Endothelial cell of umbilical vein (primary cell): ENCODE data around the gene SLC24A3. TPM values are rescaled to one million over a fixed set of nuclear protein-coding genes. Genes with fewer than 3 reads are reported as not detected.

Source experiments
- BruUV-seq: library from RNA; stranded (reverse); fragments of 400-500 nt; replicated peaks from 2 replicates; lab custom pipeline; 2021; lab: Mats Ljungman, UMichigan
- CTCF ChIA-PET: fragments of 300-600, 350-600 bp; sonication (Branson Sonifier 250); formaldehyde crosslinking; loops from one replicate; lab custom pipeline; 2021; ENCODE audit warnings: antibody characterized with exemption, inconsistent platforms; lab: Charles Lee
- POLR2A ChIA-PET: fragments of 300-600, 350-600 bp; sonication (Branson Sonifier 250); formaldehyde crosslinking; loops from one replicate; lab custom pipeline; 2021; ENCODE audit warnings: antibody characterized with exemption, inconsistent platforms; lab: Charles Lee
- DNase-seq: peaks from one replicate; pipeline ENCODE4 v3.0.0-alpha.2; 2011; ENCODE audit warnings: low read depth, low spot score
- FAIRE-seq: peaks from 2 replicates; lab custom pipeline; 2011; peaks lifted over from hg19 to GRCh38; lab: Jason Lieb, UNC
- H2AFZ ChIP-seq: 2 replicates; pipeline ENCODE4 v1.6.0; 2012; ENCODE audit warnings: low read depth, low read length, control low read depth, inconsistent platforms
- H3K27ac ChIP-seq: 2 replicates; pipeline ENCODE4 v1.5.1; 2011; ENCODE audit warnings: low read depth, mild to moderate bottlenecking, control low read depth, low read length, moderate library complexity; ENCODE audit not compliant: insufficient read depth
- H3K27me3 ChIP-seq, 2 experiments: 2 replicates each; pipeline versions ENCODE4 v1.6.0 to v1.6.1; 2011; ENCODE audit warnings: low read length in 2 of 2, mixed read lengths in 1 of 2; ENCODE audit not compliant: control insufficient read depth in 2 of 2, insufficient read depth in 2 of 2
- H3K36me3 ChIP-seq, 2 experiments: 2 replicates in 1 of 2; 3 replicates in 1 of 2; pipeline ENCODE4 v1.5.1; 2011; ENCODE audit warnings: low read length in 2 of 2, mild to moderate bottlenecking in 1 of 2, moderate library complexity in 1 of 2; ENCODE audit not compliant: control insufficient read depth in 2 of 2, insufficient read depth in 2 of 2; ENCODE audit errors: extremely low read depth in 1 of 2
- H3K4me1 ChIP-seq: 3 replicates; pipeline ENCODE4 v1.5.1; 2011; ENCODE audit warnings: mild to moderate bottlenecking, low read length; ENCODE audit not compliant: control insufficient read depth, insufficient read depth; ENCODE audit errors: extremely low read depth
- H3K4me2 ChIP-seq: 2 replicates; pipeline ENCODE4 v1.6.1; 2011; ENCODE audit warnings: low read length, control low read depth, mixed read lengths; ENCODE audit not compliant: insufficient read depth
- H3K4me3 ChIP-seq, 3 experiments: fragments of 200-600 bp in 1 of 3; sonication (generic), shearing (Covaris generic) in 1 of 3; replicated peaks in 1 of 3; 2 replicates each; pipeline ENCODE4 v1.5.1; 2011 to 2016; ENCODE audit warnings: control low read depth in 3 of 3, low read length in 3 of 3, mild to moderate bottlenecking in 2 of 3, inconsistent platforms in 1 of 3, low read depth in 1 of 3, moderate library complexity in 1 of 3; ENCODE audit not compliant: insufficient read depth in 1 of 3
- H3K79me2 ChIP-seq: 2 replicates; pipeline ENCODE4 v1.6.0; 2012; ENCODE audit warnings: low read length, inconsistent platforms; ENCODE audit not compliant: control insufficient read depth, insufficient read depth
- H3K9ac ChIP-seq: replicated peaks from 2 replicates; pipeline ENCODE3; 2011; ENCODE audit warnings: low read length, control low read depth; ENCODE audit not compliant: insufficient read depth; ENCODE audit errors: extremely low read depth
- H3K9me1 ChIP-seq: replicated peaks from 3 replicates; pipeline ENCODE4 v1.6.0; 2011; ENCODE audit warnings: mild to moderate bottlenecking, low read length; ENCODE audit not compliant: control insufficient read depth, insufficient read depth; ENCODE audit errors: extremely low read depth
- H3K9me3 ChIP-seq: replicated peaks from 2 replicates; pipeline ENCODE4 v1.5.1; 2012; ENCODE audit warnings: low read length, inconsistent platforms; ENCODE audit not compliant: control insufficient read depth, insufficient read depth
- H4K20me1 ChIP-seq: replicated peaks from 2 replicates; pipeline ENCODE3; 2011; ENCODE audit warnings: mild to moderate bottlenecking, low read length; ENCODE audit not compliant: control insufficient read depth, insufficient read depth; ENCODE audit errors: extremely low read depth
- CTCF ChIP-seq, 2 donors: IDR thresholded peaks; 1 replicate in 1 of 2; 2 replicates in 1 of 2; pipeline ENCODE4 v1.5.1; 2011; ENCODE audit warnings: low read length in 2 of 2, mild to moderate bottlenecking in 2 of 2, moderate library complexity in 2 of 2, control low read depth in 1 of 2, inconsistent platforms in 1 of 2, low read depth in 1 of 2; ENCODE audit not compliant: insufficient read depth in 1 of 2; ENCODE audit errors: extremely low read depth in 1 of 2
- EZH2 ChIP-seq: IDR thresholded peaks from 2 replicates; pipeline ENCODE4 v1.6.1; 2012; ENCODE audit warnings: borderline replicate concordance, low read depth, mild to moderate bottlenecking, moderate library complexity, low read length, inconsistent platforms; ENCODE audit not compliant: severe bottlenecking
- FOS ChIP-seq: IDR thresholded peaks from 2 replicates; pipeline ENCODE4 v1.6.1; 2011; ENCODE audit warnings: mild to moderate bottlenecking, low read length, moderate library complexity, borderline replicate concordance; ENCODE audit not compliant: insufficient read depth
- JUN ChIP-seq: IDR thresholded peaks from 2 replicates; pipeline ENCODE4 v1.6.1; 2011; ENCODE audit warnings: borderline replicate concordance, low read depth; ENCODE audit not compliant: insufficient read length, insufficient read depth
- MYC ChIP-seq: IDR thresholded peaks from one replicate; pipeline ENCODE4 v1.6.1; 2011; ENCODE audit warnings: mild to moderate bottlenecking, low read depth, low read length
- POLR2A ChIP-seq: IDR thresholded peaks from 2 replicates; pipeline ENCODE4 v1.6.1; 2012; ENCODE audit warnings: low read depth, mild to moderate bottlenecking, control low read depth, low read length
- dilution Hi-C: fragments of 300-500 bp; cut with MboI; formaldehyde crosslinking; loops from one replicate; pipeline ENCODE4 v1.15.0; 2019; ENCODE audit warnings: low sequenced_read_pairs; ENCODE audit not compliant: extremely low pct_ligation_motif_present
- intact Hi-C: fragments of 100-400 bp; cut with micrococcal nuclease; formaldehyde crosslinking; loops from one replicate; pipeline ENCODE4 v1.10.0; 2022
- polyA plus RNA-seq, 4 experiments: library from polyadenylated mRNA; depleted of rRNA in 3 of 4; stranded (reverse) in 3 of 4; unstranded in 1 of 4; fragments of >200 nt; gene quantifications; 2 replicates each; pipeline versions ENCODE4 v1.2.1 to v1.2.3, GENCODE V29; 2011 to 2012; ENCODE audit warnings: missing spikeins in 1 of 4
- total RNA-seq: library from RNA; stranded (reverse); gene quantifications from 2 replicates; pipeline ENCODE4 v1.2.3, GENCODE V29; 2021

Gene SLC24A3
- total and polyA plus RNA-seq, 2 donors (not counting 3 experiments of a cell fraction or from before 2014, with no cell fraction given): not detected

DNA sequence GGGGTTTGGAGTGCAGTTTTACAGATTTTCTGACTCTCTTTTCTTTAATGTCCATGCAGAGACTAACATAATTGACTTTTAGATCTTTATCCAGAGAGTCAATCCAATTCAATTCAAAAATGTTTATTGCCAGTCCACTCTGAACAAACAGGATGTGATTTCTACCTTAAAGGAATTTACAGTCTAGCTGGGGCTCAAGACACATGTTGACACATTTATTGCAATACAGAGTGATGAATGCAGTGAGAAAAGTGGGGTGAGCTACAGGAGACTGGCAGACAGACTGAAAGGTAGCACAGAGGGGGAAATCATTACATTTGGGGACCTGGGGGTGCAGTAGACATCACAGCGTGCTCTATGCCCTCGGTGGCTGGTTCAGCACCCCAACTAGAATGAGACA, 193.9 kb downstream of the SLC24A3 start:
- intact Hi-C loops: no loop called here
- FAIRE-seq (no peak), DNase-seq (no peak)
- Histone ChIP-seq H3K9me1 (no peaks in the 10 kb centered on the region), H2AFZ (no peak overlapping the region), H3K4me2 (no peak overlapping the region), H3K27me3 (no peaks in the 10 kb centered on the region), H3K9ac (no peak overlapping the region), H3K4me1 (no peaks in the 10 kb centered on the region), H3K79me2 (no peaks in the 10 kb centered on the region), H3K9me3 (no peaks in the 10 kb centered on the region), H3K27ac (no peak overlapping the region), H4K20me1 (no peaks in the 10 kb centered on the region), H3K36me3 (no peaks in the 10 kb centered on the region), H3K4me3 (no peak overlapping the region)
- BruUV-seq: no TSS peak
- TF ChIP-seq CTCF (IDR thresholded peaks at IDR 0.05; ENCODE audit: extremely low read depth in 1 of 2, insufficient read depth in 1 of 2, low read depth in 1 of 2, low read length in 2 of 2) (no peak), MYC (no peak), POLR2A (no peak), JUN (no peak), FOS (no peak), EZH2 (no peak)
- CTCF ChIA-PET: no interaction called here
- POLR2A ChIA-PET: no interaction called here
- dilution Hi-C loops: no loop called here

- no peaks in the 10 kb centered on the region for H3K4me1 ChIP-seq
- intact Hi-C loops (no loop called here), dilution Hi-C loops (no loop called here)
- FAIRE-seq (no peak), DNase-seq (no peak)
- H3K9ac ChIP-seq: no peak overlapping the region
- no peaks in the 10 kb centered on the region for H3K9me1 ChIP-seq
- H4K20me1 ChIP-seq: no peaks in the 10 kb centered on the region
- no peak overlapping the region for H2AFZ ChIP-seq
- ChIA-PET CTCF (no interaction called here), POLR2A (no interaction called here)
- H3K27me3 ChIP-seq: no peaks in the 10 kb centered on the region
- no peak overlapping the region for H3K4me2 ChIP-seq
- no TSS peak for BruUV-seq
- H3K79me2 ChIP-seq: no peaks in the 10 kb centered on the region
- H3K4me3 ChIP-seq: no peak overlapping the region
- H3K27ac ChIP-seq: no peak overlapping the region
- TF ChIP-seq FOS (no peak), POLR2A (no peak)
- no peaks in the 10 kb centered on the region for H3K36me3 ChIP-seq
- no peaks in the 10 kb centered on the region for H3K9me3 ChIP-seq
These were observed 194.8 kb downstream of the SLC24A3 start for GRCh38 chr20:19407196-19407595.
